H1 (cell line): ENCODE results near the gene SLX1A.

Experiments used
- CBX8 ChIP-seq: fragments of 300-800, 300-1000 bp; sonication (generic); IDR thresholded peaks from 2 replicates; pipeline ENCODE4 v1.7.1; 2016; ENCODE audit warnings: low read depth, low read length, borderline replicate concordance
- GABPA ChIP-seq: IDR thresholded peaks from 2 replicates; pipeline ENCODE4 v1.6.1; 2011; ENCODE audit warnings: mild to moderate bottlenecking, low read length, moderate library complexity, borderline replicate concordance; ENCODE audit not compliant: insufficient read depth
- KDM1A ChIP-seq: fragments of 200-600, 300-600 bp; sonication (generic); IDR thresholded peaks from 2 replicates; pipeline ENCODE4 v1.7.1; 2016; ENCODE audit warnings: mild to moderate bottlenecking, low read length, borderline replicate concordance

DNA sequence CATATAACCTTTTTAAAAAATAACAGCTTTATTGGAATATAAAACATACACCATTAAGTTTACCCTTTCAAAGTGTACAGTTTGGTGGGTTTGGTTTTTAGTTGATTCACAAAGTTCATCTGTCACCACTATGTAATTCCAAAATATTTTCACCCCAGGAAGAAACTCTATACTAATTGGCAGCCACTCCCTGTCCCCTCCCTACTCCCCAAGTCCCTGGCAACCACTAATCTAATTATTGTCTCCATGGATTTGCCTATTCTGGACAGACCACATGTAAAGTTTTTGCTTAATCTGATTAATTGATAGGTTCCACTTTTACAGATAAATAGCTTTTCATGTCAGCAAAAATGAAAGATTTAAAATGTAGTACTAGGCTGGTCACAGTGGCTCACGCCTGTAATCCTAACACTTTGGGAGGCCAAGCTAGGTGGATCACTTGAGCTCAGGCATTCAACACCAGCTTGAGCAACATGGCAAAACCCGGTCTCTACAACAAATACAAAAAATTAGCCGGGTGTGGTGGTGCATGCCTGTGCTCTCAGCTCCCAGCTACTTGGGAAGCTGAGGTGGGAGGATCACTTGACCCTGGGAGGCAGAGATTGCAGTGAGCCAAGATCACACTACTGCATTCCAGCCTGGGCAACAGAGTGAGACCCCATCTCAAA is 45.7 kb upstream of the SLX1A start:
- no peak for TF ChIP-seq CBX8
- TF ChIP-seq GABPA: no peak
- TF ChIP-seq KDM1A: no peak
